Kidney (tissue), 22 donors: ENCODE measurements around the gene OR6C74. TPM values are rescaled to one million over a fixed set of nuclear protein-coding genes. Genes with fewer than 3 reads are reported as not detected.

Source experiments
- DNase-seq, 5 donors: peaks; one replicate each; pipeline ENCODE4 v3.0.0-alpha.2; 2013 to 2020
- FAIRE-seq: peaks from 2 replicates; lab custom pipeline; 2012; peaks lifted over from hg19 to GRCh38; lab: Jason Lieb, UNC
- H3K27ac ChIP-seq, 2 donors: one replicate each; pipeline ENCODE4 v1.7.0; 2013; ENCODE audit warnings: low read depth in 2 of 2, low read length in 2 of 2, inconsistent platforms in 1 of 2
- H3K27me3 ChIP-seq: one replicate; pipeline ENCODE4 v1.7.1; 2013; ENCODE audit warnings: low read length, inconsistent platforms; ENCODE audit not compliant: control insufficient read depth, insufficient read depth
- H3K36me3 ChIP-seq, 3 donors: one replicate each; pipeline versions ENCODE4 v1.7.0 to v1.7.1; 2013; ENCODE audit warnings: low read length in 3 of 3, control low read depth in 1 of 3, inconsistent platforms in 1 of 3; ENCODE audit not compliant: insufficient read depth in 3 of 3, control insufficient read depth in 2 of 3
- H3K4me1 ChIP-seq, 3 donors: one replicate each; pipeline versions ENCODE4 v1.7.0 to v1.7.1; 2013; ENCODE audit warnings: low read length in 3 of 3, inconsistent platforms in 1 of 3, low read depth in 1 of 3; ENCODE audit not compliant: control insufficient read depth in 2 of 3, insufficient read depth in 2 of 3
- H3K4me3 ChIP-seq, 3 donors: one replicate each; pipeline versions ENCODE4 v1.7.0 to v1.8.1; 2013; ENCODE audit warnings: low read length in 3 of 3, control low read depth in 1 of 3, inconsistent platforms in 1 of 3
- H3K9ac ChIP-seq, 3 donors: one replicate each; pipeline versions ENCODE4 v1.7.0 to v1.7.1; 2013; ENCODE audit warnings: low read length in 3 of 3, control low read depth in 1 of 3, inconsistent platforms in 1 of 3
- H3K9me3 ChIP-seq, 3 donors: one replicate each; pipeline versions ENCODE4 v1.7.0 to v1.7.1; 2013; ENCODE audit warnings: low read length in 3 of 3, control low read depth in 1 of 3, inconsistent platforms in 1 of 3; ENCODE audit not compliant: control insufficient read depth in 2 of 3, insufficient read depth in 1 of 3
- intact Hi-C: fragments of 100-400 bp; cut with DNase I; formaldehyde crosslinking; loops from one replicate; pipeline ENCODE4 v1.11.1; 2022
- long read RNA-seq, 10 donors: library from polyadenylated mRNA in 1 of 10; unstranded in 1 of 10; transcript quantifications; one replicate each; pipeline ENCODE4 v2.0.0 and lab custom pipeline, GENCODE V29; 2021 to 2026
- polyA plus RNA-seq: library from polyadenylated mRNA; stranded (reverse); fragments of 350-450 nt; fragmentation: Illumina TruSeq; extraction: RNeasy Lipid Tissue Mini Kit (QIAGEN cat#74804); gene quantifications from one replicate; pipeline ENCODE4 v1.2.3, GENCODE V29; 2014; ENCODE audit warnings: low read depth, low replicate concordance; ENCODE audit not compliant: insufficient read depth
- total RNA-seq: library from RNA; stranded (reverse); fragmentation: NEBNext Ultra II Directional; extraction: Animal tissue kit (Norgen Biotek cat#: 25700); gene quantifications from one replicate; pipeline ENCODE4 v1.2.1, GENCODE V29; 2021
- TF ChIP-seq, protein P1 (sequence below): IDR thresholded peaks from 3 replicates; pipeline ENCODE4 v1.5.1; 2012; ENCODE audit warnings: mild to moderate bottlenecking, moderate library complexity, borderline replicate concordance; ENCODE audit not compliant: insufficient read depth; ENCODE audit errors: extremely low read depth
- donor health status: control.
- donor health status: control.
- donor health status: control.
- donor health status: control.
- donor health status: control.
- donor health status: DM: yes; HTN: yes; CAD: no.
- donor health status: Normal renal cell carcinoma (clear cell type).

Gene OR6C74
- total RNA-seq (not detected), polyA plus RNA-seq (not detected)
- long read RNA-seq, donor 1 = 0 reads
- long read RNA-seq, donor 2 = 0 reads
- long read RNA-seq, donor 3 = 0 reads
- long read RNA-seq, donor 4 = 0 reads
- long read RNA-seq, donor 5 = 0 reads
- long read RNA-seq, donor 6 = 0 reads
- long read RNA-seq, donor 7 = 0 reads
- long read RNA-seq, donor 8 = 0 reads
- long read RNA-seq, donor 9 = 0 reads
- long read RNA-seq, donor 10 = 0 reads

DNA sequence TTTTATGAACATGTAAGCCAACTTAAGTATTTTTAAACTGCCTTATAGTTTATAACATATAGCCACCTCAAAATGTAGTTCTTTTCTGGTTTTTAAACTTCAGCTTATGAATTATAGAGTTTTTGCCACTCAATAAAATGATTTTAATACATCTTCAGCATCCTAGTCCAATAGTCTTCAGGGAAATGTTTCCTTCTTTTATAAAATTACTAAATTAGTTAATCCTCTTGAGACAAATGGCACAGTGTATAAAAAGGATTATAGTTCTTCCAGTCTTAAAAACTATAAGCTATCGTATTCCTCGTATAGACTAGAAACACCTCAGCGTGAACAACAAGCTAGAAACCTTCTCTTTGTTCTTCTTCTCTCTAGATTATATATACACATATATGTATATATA is at the start of gene OR6C74:
TSS of gene OR6C74 (plus strand) at position 301 of the 400 bp plus-strand sequence. CDS start 2,679 bp downstream, outside the sequence.
- intact Hi-C loops = no loop called here
- FAIRE-seq = no peak
- TF ChIP-seq, protein P1, sequence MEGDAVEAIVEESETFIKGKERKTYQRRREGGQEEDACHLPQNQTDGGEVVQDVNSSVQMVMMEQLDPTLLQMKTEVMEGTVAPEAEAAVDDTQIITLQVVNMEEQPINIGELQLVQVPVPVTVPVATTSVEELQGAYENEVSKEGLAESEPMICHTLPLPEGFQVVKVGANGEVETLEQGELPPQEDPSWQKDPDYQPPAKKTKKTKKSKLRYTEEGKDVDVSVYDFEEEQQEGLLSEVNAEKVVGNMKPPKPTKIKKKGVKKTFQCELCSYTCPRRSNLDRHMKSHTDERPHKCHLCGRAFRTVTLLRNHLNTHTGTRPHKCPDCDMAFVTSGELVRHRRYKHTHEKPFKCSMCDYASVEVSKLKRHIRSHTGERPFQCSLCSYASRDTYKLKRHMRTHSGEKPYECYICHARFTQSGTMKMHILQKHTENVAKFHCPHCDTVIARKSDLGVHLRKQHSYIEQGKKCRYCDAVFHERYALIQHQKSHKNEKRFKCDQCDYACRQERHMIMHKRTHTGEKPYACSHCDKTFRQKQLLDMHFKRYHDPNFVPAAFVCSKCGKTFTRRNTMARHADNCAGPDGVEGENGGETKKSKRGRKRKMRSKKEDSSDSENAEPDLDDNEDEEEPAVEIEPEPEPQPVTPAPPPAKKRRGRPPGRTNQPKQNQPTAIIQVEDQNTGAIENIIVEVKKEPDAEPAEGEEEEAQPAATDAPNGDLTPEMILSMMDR = no peak

DNA sequence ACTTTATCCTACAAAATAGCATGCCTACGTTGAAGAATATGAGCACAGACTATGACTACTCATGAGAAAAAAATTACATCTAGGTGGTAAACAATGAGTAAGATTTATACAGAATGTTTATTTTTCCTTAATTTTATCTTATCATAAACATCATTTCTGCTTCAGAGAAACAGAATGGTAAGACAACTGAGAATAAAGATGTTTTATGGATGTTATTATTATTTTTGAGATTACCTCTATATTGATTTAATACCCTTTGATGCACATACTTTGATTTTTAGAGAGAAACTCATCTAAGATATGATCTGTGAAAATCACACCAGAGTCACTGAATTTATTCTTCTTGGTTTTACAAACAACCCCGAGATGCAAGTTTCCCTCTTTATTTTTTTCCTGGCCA is 23.7 kb upstream of the OR6C74 start, which contains the start of gene OR10A7:
TSS of gene OR10A7 (plus strand) at position 301 of the 400 bp plus-strand sequence. CDS start at position 301, 0 bp downstream.
- TF ChIP-seq, protein P1 = no peak
- Histone ChIP-seq H3K4me1 (no peaks in the 10 kb centered on the region), H3K36me3 (no peaks in the 10 kb centered on the region), H3K27me3 (no peaks in the 10 kb centered on the region), H3K4me3 (no peak within 1 kb of the TSS), H3K9ac (no peak within 1 kb of the TSS), H3K9me3 (no peaks in the 10 kb centered on the region), H3K27ac (no peak within 1 kb of the TSS)
- intact Hi-C loops = no loop called here
- DNase-seq (no peak), FAIRE-seq (no peak)

More for the DNA sequence above, at the start of gene OR6C74:
- DNase-seq = no peak
- Histone ChIP-seq H3K9me3 (no peaks in the 10 kb centered on the region), H3K9ac (no peak within 1 kb of the TSS), H3K36me3 (no peaks in the 10 kb centered on the region), H3K4me3 (no peak within 1 kb of the TSS), H3K4me1 (no peaks in the 10 kb centered on the region), H3K27ac (no peak within 1 kb of the TSS), H3K27me3 (no peaks in the 10 kb centered on the region)

DNA sequence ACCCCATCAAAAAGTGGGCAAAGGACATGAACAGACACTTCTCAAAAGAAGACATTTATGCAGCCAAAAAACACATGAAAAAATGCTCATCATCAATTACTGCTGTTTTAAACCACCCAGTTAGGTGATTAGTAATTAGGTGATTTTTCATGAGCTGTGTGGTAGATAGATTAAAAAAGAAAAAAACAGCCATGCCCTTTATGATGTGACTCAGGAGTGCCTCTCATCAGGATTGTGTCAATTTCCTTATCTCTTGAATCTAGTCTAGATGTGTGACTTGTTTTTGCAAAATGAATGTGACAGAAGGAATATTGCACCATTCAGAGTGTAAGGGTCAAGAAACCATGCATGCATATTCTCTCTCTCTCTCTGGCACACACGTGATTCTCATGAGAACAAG is 17.9 kb upstream of the OR6C74 start:
- Histone ChIP-seq H3K27ac (no peak overlapping the region), H3K4me3 (no peak overlapping the region), H3K36me3 (no peaks in the 10 kb centered on the region), H3K4me1 (no peaks in the 10 kb centered on the region), H3K9me3 (no peaks in the 10 kb centered on the region), H3K9ac (no peak overlapping the region), H3K27me3 (no peaks in the 10 kb centered on the region)
- no peak for FAIRE-seq
- TF ChIP-seq, protein P1 = no peak
- intact Hi-C loops = no loop called here
- no peak for DNase-seq

DNA sequence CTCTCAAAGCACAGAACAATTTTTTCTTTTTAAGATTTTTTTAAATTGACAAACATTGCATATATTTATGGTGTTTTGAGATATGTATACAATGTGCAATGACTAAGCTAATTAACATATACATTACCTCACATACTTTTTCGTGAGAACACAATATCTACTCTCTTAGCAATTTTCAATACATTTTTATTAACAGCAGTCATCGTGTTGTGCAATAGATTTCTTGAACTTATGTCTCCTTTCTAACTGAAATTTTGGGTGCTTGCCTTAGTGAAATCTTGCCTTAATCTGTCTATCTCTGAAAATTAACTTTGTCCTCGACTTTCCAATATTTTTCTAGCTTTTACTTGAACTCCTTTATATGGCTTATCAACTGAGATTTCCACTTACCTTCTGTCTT is 16.8 kb upstream of the OR6C74 start:
- no peak for DNase-seq
- no peaks in the 10 kb centered on the region for H3K36me3 ChIP-seq
- FAIRE-seq = no peak
- H3K9ac ChIP-seq = no peak overlapping the region
- no peak overlapping the region for H3K4me3 ChIP-seq
- H3K4me1 ChIP-seq = no peaks in the 10 kb centered on the region
- no peak overlapping the region for H3K27ac ChIP-seq
- intact Hi-C loops = no loop called here
- no peaks in the 10 kb centered on the region for H3K27me3 ChIP-seq
- no peaks in the 10 kb centered on the region for H3K9me3 ChIP-seq
- TF ChIP-seq, protein P1 = no peak
